Cardiac muscle cell (in vitro differentiated cells and primary cell): ENCODE data around the gene MAP2. TPM values are rescaled to one million over a fixed set of nuclear protein-coding genes. Genes with fewer than 3 reads are reported as not detected.

Source experiments
- DNase-seq, 2 donors: peaks; one replicate each; pipeline versions ENCODE4 v3.0.0 to v3.0.0-alpha.2; 2010 to 2017; ENCODE audit warnings: low read depth in 1 of 2, low spot score in 1 of 2
- H3K27ac ChIP-seq: fragments of 200-600 bp; sonication (generic); 2 replicates; pipeline ENCODE4 v1.5.1; 2016
- H3K27me3 ChIP-seq: fragments of 200-600 bp; sonication (generic); 2 replicates; pipeline ENCODE4 v1.6.0; 2016; ENCODE audit warnings: control low read depth
- H3K36me3 ChIP-seq: fragments of 200-600 bp; sonication (generic); 2 replicates; pipeline ENCODE4 v1.5.1; 2016; ENCODE audit warnings: control low read depth
- H3K4me1 ChIP-seq: fragments of 200-600 bp; sonication (generic); 2 replicates; pipeline ENCODE4 v1.8.1; 2017; ENCODE audit warnings: low read depth, mild to moderate bottlenecking, mixed run types
- H3K4me3 ChIP-seq: fragments of 200-600 bp; sonication (generic); 2 replicates; pipeline ENCODE4 v1.5.1; 2016; ENCODE audit warnings: mild to moderate bottlenecking
- H3K9me3 ChIP-seq: fragments of 200-600 bp; sonication (generic); 2 replicates; pipeline ENCODE4 v1.5.1; 2017; ENCODE audit warnings: low read depth, mild to moderate bottlenecking, control low read depth
- CTCF ChIP-seq: IDR thresholded peaks from 2 replicates; pipeline ENCODE4 v1.5.1; 2012; ENCODE audit warnings: low read depth, mild to moderate bottlenecking, low read length
- polyA plus RNA-seq: library from polyadenylated mRNA; unstranded; fragments of >200 nt; fragmentation: Nextera tagmentation; extraction: Ambion mirVana; gene quantifications from 2 replicates; pipeline ENCODE4 v1.2.1, GENCODE V29; 2016
- total RNA-seq: library from RNA; depleted of rRNA; stranded (reverse); fragments of >200 nt; gene quantifications from 2 replicates; pipeline ENCODE4 v1.2.3, GENCODE V29; 2016

Gene MAP2
- total and polyA plus RNA-seq, 2 experiments from 2014 or later: 0.24 to 0.68 TPM

GRCh38 chr2:209411296-209411695 lies 12.6 kb upstream of the MAP2 start:
- Histone ChIP-seq H3K4me1 (no peaks in the 10 kb centered on the region), H3K36me3 (no peaks in the 10 kb centered on the region), H3K27me3 (no peaks in the 10 kb centered on the region), H3K4me3 (no peak overlapping the region), H3K9me3 (no peaks in the 10 kb centered on the region), H3K27ac (no peak overlapping the region)
- DNase-seq: no peak
- TF ChIP-seq CTCF: no peak

GRCh38 chr2:209411718-209412117 lies 12.1 kb upstream of the MAP2 start:
- H3K4me3 ChIP-seq: no peak overlapping the region
- H3K4me1 ChIP-seq: no peaks in the 10 kb centered on the region
- no peak for TF ChIP-seq CTCF
- H3K36me3 ChIP-seq: no peaks in the 10 kb centered on the region
- no peaks in the 10 kb centered on the region for H3K27me3 ChIP-seq
- no peak for DNase-seq
- no peak overlapping the region for H3K27ac ChIP-seq
- H3K9me3 ChIP-seq: no peaks in the 10 kb centered on the region

- Histone ChIP-seq H3K4me1 (no peaks in the 10 kb centered on the region), H3K27me3 (no peaks in the 10 kb centered on the region), H3K4me3 (no peak overlapping the region), H3K27ac (no peak overlapping the region), H3K9me3 (no peaks in the 10 kb centered on the region), H3K36me3 (no peaks in the 10 kb centered on the region)
- DNase-seq: no peak
- no peak for TF ChIP-seq CTCF
These were observed 10.4 kb upstream of the MAP2 start for GRCh38 chr2:209413311-209414014.

GRCh38 chr2:209416913-209417312 lies 6.9 kb upstream of the MAP2 start:
- no peak overlapping the region for H3K27ac ChIP-seq
- H3K4me1 ChIP-seq: no peaks in the 10 kb centered on the region
- H3K27me3 ChIP-seq: peaks cover under 1% of the 10 kb centered on the region
- H3K9me3 ChIP-seq: no peaks in the 10 kb centered on the region
- H3K36me3 ChIP-seq: no peaks in the 10 kb centered on the region
- no peak overlapping the region for H3K4me3 ChIP-seq
- no peak for TF ChIP-seq CTCF
- no peak for DNase-seq

GRCh38 chr2:209422191-209422754 lies 1.6 kb upstream of the MAP2 start:
- Histone ChIP-seq H3K27me3 (peaks cover 36% of the 10 kb centered on the region), H3K4me1 (no peaks in the 10 kb centered on the region), H3K36me3 (no peaks in the 10 kb centered on the region), H3K27ac (no peak overlapping the region), H3K4me3 (no peak overlapping the region), H3K9me3 (no peaks in the 10 kb centered on the region)
- TF ChIP-seq CTCF: no peak
- no peak for DNase-seq
